Vagina (tissue), 2 donors: ENCODE results near the gene DNAH3. TPM values are rescaled to one million over a fixed set of nuclear protein-coding genes. Genes with fewer than 3 reads are reported as not detected.
A peak's percentile ranks its signal among the peaks of the same experiment; 100 is the strongest.

ENCODE experiments used
- DNase-seq, 2 donors: peaks; one replicate each; pipeline ENCODE4 v3.0.0-alpha.2; 2017; ENCODE audit errors: extremely low spot score in 2 of 2
- H3K27ac ChIP-seq: fragments of 200-600 bp; sonication (generic); one replicate; pipeline ENCODE4 v1.5.1; 2019
- H3K27me3 ChIP-seq: fragments of 200-600 bp; sonication (generic); one replicate; pipeline ENCODE4 v1.5.1; 2019
- H3K36me3 ChIP-seq, 2 donors: fragments of 200-600 bp; sonication (generic); one replicate each; pipeline ENCODE4 v1.5.1; 2017 to 2019
- H3K4me1 ChIP-seq: fragments of 200-600 bp; sonication (generic); one replicate; pipeline ENCODE4 v1.5.1; 2019
- H3K4me3 ChIP-seq, 2 donors: fragments of 200-600 bp; sonication (generic); 1 replicate in 1 of 2; 2 replicates in 1 of 2; pipeline ENCODE4 v1.5.1; 2016 to 2019
- H3K9me3 ChIP-seq: fragments of 200-600 bp; sonication (generic); one replicate; pipeline ENCODE4 v1.5.1; 2019
- POLR2A ChIP-seq, 2 donors: fragments of 450-650 bp; IDR thresholded peaks; one replicate each; pipeline ENCODE4 v1.6.1; 2017; ENCODE audit warnings: antibody characterized with exemption in 2 of 2, mild to moderate bottlenecking in 2 of 2, moderate library complexity in 2 of 2
- POLR2AphosphoS5 ChIP-seq, 2 donors: sonication (generic); formaldehyde crosslinking; IDR thresholded peaks; one replicate each; pipeline ENCODE4 v1.9.0; 2017; ENCODE audit warnings: antibody characterized with exemption in 2 of 2, mild to moderate bottlenecking in 2 of 2, low read depth in 1 of 2; ENCODE audit not compliant: insufficient read depth in 1 of 2
- intact Hi-C: fragments of 100-400 bp; cut with DNase I; formaldehyde crosslinking; loops from one replicate; pipeline ENCODE4 v1.15.1; 2023
- total RNA-seq: library from RNA; depleted of rRNA; stranded (reverse); fragments of >200 nt; gene quantifications from one replicate; pipeline ENCODE4 v1.2.3, GENCODE V29; 2016
- TF ChIP-seq, protein P1 (sequence below), 3 experiments: fragments of 450-650 bp in 2 of 3; fragments of 200-600 bp in 1 of 3; sonication (generic) in 1 of 3; IDR thresholded peaks; one replicate each; pipeline ENCODE4 v1.5.1; 2017 to 2019; ENCODE audit warnings: antibody characterized with exemption in 3 of 3, mild to moderate bottlenecking in 2 of 3, moderate library complexity in 2 of 3

Gene DNAH3
- total RNA-seq, 1 donor from 2014 or later = 0.25 TPM

DNA sequence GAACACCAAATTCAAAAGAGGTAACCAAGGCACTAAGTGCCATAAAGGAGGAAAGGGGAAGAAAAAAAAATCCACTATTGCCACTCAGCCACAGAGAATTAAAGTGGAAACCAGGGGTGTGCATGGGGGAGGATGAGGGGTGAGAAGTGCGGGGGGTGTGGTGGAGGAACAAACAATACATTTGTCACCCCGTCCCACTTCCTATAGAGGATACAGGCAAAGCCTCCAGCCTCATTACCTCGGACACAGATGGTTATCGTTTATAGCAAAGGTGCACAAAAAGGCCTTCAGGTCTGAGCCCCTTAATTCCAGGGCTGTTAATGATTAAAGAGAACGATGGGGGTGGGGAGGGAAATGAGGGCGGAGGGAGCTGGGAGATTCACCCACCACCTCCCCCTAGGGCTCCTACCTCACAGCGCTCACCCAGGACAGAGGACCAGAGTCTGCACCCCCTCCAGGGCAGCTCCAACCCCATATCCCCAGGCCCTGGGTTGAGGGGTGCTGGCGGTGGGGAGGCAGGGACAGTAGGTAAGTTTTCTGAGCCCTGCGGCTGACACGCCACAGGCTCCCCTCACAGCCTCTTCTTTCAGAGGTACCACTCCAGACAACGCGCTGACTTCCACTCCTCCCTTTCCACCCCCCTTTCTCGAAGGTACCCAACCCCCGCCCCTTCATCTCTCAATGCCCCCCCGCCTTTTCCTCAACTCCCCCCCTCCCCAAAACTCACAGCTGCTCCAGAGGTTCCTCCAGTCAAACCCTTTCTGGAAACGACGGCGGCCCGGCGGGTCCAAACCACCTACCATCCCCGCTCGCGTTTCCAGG, 251.0 kb downstream of the DNAH3 start:
- TF ChIP-seq, protein P1, sequence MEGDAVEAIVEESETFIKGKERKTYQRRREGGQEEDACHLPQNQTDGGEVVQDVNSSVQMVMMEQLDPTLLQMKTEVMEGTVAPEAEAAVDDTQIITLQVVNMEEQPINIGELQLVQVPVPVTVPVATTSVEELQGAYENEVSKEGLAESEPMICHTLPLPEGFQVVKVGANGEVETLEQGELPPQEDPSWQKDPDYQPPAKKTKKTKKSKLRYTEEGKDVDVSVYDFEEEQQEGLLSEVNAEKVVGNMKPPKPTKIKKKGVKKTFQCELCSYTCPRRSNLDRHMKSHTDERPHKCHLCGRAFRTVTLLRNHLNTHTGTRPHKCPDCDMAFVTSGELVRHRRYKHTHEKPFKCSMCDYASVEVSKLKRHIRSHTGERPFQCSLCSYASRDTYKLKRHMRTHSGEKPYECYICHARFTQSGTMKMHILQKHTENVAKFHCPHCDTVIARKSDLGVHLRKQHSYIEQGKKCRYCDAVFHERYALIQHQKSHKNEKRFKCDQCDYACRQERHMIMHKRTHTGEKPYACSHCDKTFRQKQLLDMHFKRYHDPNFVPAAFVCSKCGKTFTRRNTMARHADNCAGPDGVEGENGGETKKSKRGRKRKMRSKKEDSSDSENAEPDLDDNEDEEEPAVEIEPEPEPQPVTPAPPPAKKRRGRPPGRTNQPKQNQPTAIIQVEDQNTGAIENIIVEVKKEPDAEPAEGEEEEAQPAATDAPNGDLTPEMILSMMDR (IDR thresholded peaks at IDR 0.05) = no peak
- TF ChIP-seq POLR2AphosphoS5 (IDR thresholded peaks at IDR 0.05; ENCODE audit: insufficient read depth in 1 of 2, low read depth in 1 of 2) = no peak
- TF ChIP-seq POLR2A (IDR thresholded peaks at IDR 0.05) = no peak
- Histone ChIP-seq H3K27me3 (no peaks in the 10 kb centered on the region), H3K4me1 (peaks cover 63% of the 10 kb centered on the region), H3K27ac (peak overlapping the region; percentile 96), H3K4me3 (peak overlapping the region; percentile 68 to 89), H3K9me3 (no peaks in the 10 kb centered on the region), H3K36me3 (peaks cover 0 to 6% of the 10 kb centered on the region in 2 donors)
- DNase-seq = peak in 1 of 2 donors; percentile 93
- intact Hi-C loops = no loop called here

DNA sequence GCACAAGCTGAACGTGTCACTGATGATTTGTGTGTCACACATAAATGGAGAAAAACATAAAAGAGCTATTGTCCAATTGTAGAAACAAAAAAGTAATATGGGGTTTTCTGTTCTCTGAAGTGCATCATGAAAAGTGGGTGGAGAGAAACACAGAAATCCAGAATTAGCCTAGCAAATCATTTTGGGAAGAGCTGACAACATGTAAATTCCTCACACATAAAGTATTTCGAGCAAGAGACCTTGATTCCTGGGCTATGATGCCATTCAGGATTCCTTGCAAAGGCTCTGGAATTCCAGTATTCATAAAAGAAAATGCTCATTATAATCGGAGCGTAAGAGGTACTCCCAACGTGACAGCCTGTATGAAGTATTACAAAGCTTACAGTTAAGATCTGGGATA, 251.6 kb downstream of the DNAH3 start:
- Histone ChIP-seq H3K27me3 (no peaks in the 10 kb centered on the region), H3K4me1 (peaks cover 57% of the 10 kb centered on the region), H3K36me3 (peaks cover 0 to 7% of the 10 kb centered on the region in 2 donors), H3K27ac (peak overlapping the region; percentile 96), H3K9me3 (no peaks in the 10 kb centered on the region), H3K4me3 (peak overlapping the region; percentile 68 to 89)
- TF ChIP-seq POLR2AphosphoS5 (IDR thresholded peaks at IDR 0.05; ENCODE audit: insufficient read depth in 1 of 2, low read depth in 1 of 2) (no peak), POLR2A (IDR thresholded peaks at IDR 0.05) (no peak)
- TF ChIP-seq, protein P1 (IDR thresholded peaks at IDR 0.05) = no peak
- no peak for DNase-seq
- intact Hi-C loops = no loop called here

DNA sequence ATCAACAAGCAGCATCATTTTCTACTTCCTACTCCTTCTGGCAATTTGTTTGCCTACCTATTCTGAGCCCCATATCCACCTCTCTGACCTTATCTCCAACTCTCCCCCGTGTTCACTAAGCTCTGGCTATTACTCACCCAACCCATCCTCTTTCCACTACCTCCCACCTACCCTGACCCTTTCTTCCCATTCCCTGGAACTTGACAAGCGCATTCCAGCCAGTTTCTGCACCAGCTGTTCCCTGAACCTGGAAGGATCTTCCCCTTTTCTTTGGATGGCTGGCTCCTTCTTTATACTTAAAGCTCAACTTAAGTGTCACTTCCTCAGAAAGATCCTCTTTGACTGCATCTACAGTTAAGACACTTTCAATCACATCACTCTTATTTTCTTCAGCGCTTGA, 252.7 kb downstream of the DNAH3 start:
- no peaks in the 10 kb centered on the region for H3K9me3 ChIP-seq
- H3K4me3 ChIP-seq = peak overlapping the region in 1 of 2 donors; percentile 68
- H3K4me1 ChIP-seq = peaks cover 45% of the 10 kb centered on the region
- intact Hi-C loops = no loop called here
- H3K36me3 ChIP-seq = peaks cover 0 to 11% of the 10 kb centered on the region in 2 donors
- DNase-seq = no peak
- no peaks in the 10 kb centered on the region for H3K27me3 ChIP-seq
- TF ChIP-seq POLR2A (IDR thresholded peaks at IDR 0.05) (no peak), POLR2AphosphoS5 (IDR thresholded peaks at IDR 0.05; ENCODE audit: insufficient read depth in 1 of 2, low read depth in 1 of 2) (no peak)
- TF ChIP-seq, protein P1 (IDR thresholded peaks at IDR 0.05) = no peak
- peak overlapping the region; percentile 37 for H3K27ac ChIP-seq

DNA sequence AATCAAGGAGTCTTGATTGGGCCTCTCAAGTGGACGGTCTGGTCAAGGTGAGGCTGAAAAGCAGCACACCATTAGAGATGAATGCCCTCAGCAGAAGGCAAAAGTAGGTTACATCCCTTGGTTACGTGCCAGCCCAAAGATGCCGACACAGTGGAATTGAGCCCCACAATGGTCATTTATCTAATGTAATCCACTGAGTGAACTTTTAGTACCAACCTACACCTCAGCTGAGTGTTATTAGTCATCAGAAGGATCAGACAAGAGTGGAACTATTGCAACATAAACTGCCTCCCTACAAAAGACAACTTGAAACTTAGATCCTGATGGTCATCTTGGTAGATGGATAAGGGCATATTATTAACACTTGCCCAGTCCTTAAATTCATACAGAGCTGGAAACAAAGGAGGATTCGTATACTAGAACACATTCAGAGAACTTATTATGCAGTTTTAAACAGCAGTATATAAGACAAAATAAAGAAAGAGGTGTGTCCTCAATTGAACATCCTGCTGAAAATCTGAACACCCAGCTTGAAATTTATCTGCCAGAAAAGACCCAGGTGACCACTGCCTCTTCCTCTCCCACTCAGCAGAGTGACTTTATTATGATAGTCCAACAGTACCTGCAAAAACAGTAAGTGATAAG, 253.3 kb downstream of the DNAH3 start:
- H3K36me3 ChIP-seq = peaks cover 0 to 12% of the 10 kb centered on the region in 2 donors
- H3K9me3 ChIP-seq = no peaks in the 10 kb centered on the region
- no peak for DNase-seq
- H3K27me3 ChIP-seq = no peaks in the 10 kb centered on the region
- H3K4me1 ChIP-seq = peaks cover 40% of the 10 kb centered on the region
- peak in 1 of 2 donors; percentile 33 for TF ChIP-seq POLR2AphosphoS5 (IDR thresholded peaks at IDR 0.05; ENCODE audit: insufficient read depth in 1 of 2, low read depth in 1 of 2)
- no peak for TF ChIP-seq POLR2A (IDR thresholded peaks at IDR 0.05)
- TF ChIP-seq, protein P1 (IDR thresholded peaks at IDR 0.05) = no peak
- peak overlapping the region; percentile 37 for H3K27ac ChIP-seq
- no peak overlapping the region for H3K4me3 ChIP-seq
- intact Hi-C loops = no loop called here
